Ovary (tissue), 10 donors: Measurements from ENCODE around the gene SLC30A10. TPM values are rescaled to one million over a fixed set of nuclear protein-coding genes. Genes with fewer than 3 reads are reported as not detected.

ENCODE experiments used
- DNase-seq, 5 donors: peaks; one replicate each; pipeline ENCODE4 v3.0.0-alpha.2; 2019 to 2020
- H3K27ac ChIP-seq, 2 donors: fragments of 200-600 bp; one replicate each; pipeline versions ENCODE4 v1.5.1 to v1.8.0; 2019 to 2022
- H3K27me3 ChIP-seq: fragments of 200-600 bp; one replicate; pipeline ENCODE4 v1.8.0; 2022
- H3K36me3 ChIP-seq: fragments of 200-600 bp; sonication (generic); one replicate; pipeline ENCODE4 v1.5.1; 2019
- H3K4me1 ChIP-seq: one replicate; pipeline ENCODE4 v1.8.1; 2013; ENCODE audit warnings: mild to moderate bottlenecking, moderate library complexity; ENCODE audit not compliant: insufficient read depth
- H3K4me3 ChIP-seq: fragments of 200-600 bp; sonication (generic); one replicate; pipeline ENCODE4 v1.5.1; 2017
- H3K9me3 ChIP-seq, 2 donors: fragments of 200-600 bp in 1 of 2; sonication (generic) in 1 of 2; one replicate each; pipeline versions ENCODE4 v1.5.1 to v1.8.1; 2013 to 2019; ENCODE audit warnings: mild to moderate bottlenecking in 1 of 2, moderate library complexity in 1 of 2
- CTCF ChIP-seq, 3 donors: fragments of 450-650 bp in 2 of 3; fragments of 200-600 bp in 1 of 3; IDR thresholded peaks; one replicate each; pipeline versions ENCODE4 v1.5.1 to v1.8.0; 2016 to 2022; ENCODE audit warnings: antibody characterized with exemption in 3 of 3, mild to moderate bottlenecking in 1 of 3
- EP300 ChIP-seq: sonication (generic); formaldehyde crosslinking; IDR thresholded peaks from one replicate; pipeline ENCODE4 v1.6.1; 2017; ENCODE audit warnings: antibody characterized with exemption
- POLR2A ChIP-seq: fragments of 450-650 bp; IDR thresholded peaks from one replicate; pipeline ENCODE4 v1.6.1; 2017; ENCODE audit warnings: antibody characterized with exemption, mild to moderate bottlenecking, moderate library complexity
- WGBS, 3 donors: extraction: QIAGEN DNeasy Blood & Tissue Kit in 1 of 3; methylation state at CpG; one replicate each; pipeline versions ENCODE4 v1.1.5 to v1.1.7; 2013 to 2017; 5-methylcytosine and 5-hydroxymethylcytosine counted together
- intact Hi-C, 4 donors: fragments of 100-400 bp; cut with DNase I; formaldehyde crosslinking; loops; one replicate each; pipeline versions ENCODE4 v1.11.0 to v1.15.1; 2022 to 2023
- long read RNA-seq, 3 donors: library from polyadenylated mRNA in 2 of 3; unstranded in 2 of 3; transcript quantifications; one replicate each; pipeline ENCODE4 v2.0.0 and lab custom pipeline, GENCODE V29; 2021 to 2026
- polyA plus RNA-seq, 2 donors: library from polyadenylated mRNA; stranded (reverse); fragments of 200-250 nt in 1 of 2; fragments of 350-450 nt in 1 of 2; fragmentation: Illumina TruSeq in 1 of 2; extraction: RNeasy Lipid Tissue Mini Kit (QIAGEN cat#74804) in 1 of 2; gene quantifications; one replicate each; pipeline ENCODE4 v1.2.3, GENCODE V29; 2013 to 2014
- total RNA-seq, 7 donors: library from RNA; depleted of rRNA in 2 of 7; stranded (reverse); fragments of >200 nt in 2 of 7; fragmentation: NEBNext Ultra II Directional in 3 of 7; extraction: Animal tissue kit (Norgen Biotek cat#: 25700) in 3 of 7; gene quantifications; one replicate each; pipeline versions ENCODE4 v1.1.0 to v1.2.4, GENCODE V29; 2016 to 2023
- donor health status: DM: no; HTN: no; CAD: no; lungs with moderate emphysema.
- donor health status: DM: no; HTN: no; CAD: no.
- donor health status: Bipolar disorder and iron deficiency.
- donor health status: DM: yes; HTN: yes; CAD: no.
- donor health status: DM: no; HTN: no; CAD: no.
- donor health status: DM: yes; HTN: yes; CAD: no.

The SLC30A10 gene
- 1 to 10 TPM in 3 of 7 donors, under 1 TPM in 4; 0.23 to 2.9 (median 0.48) TPM for total RNA-seq
- polyA plus RNA-seq = under 1 TPM; 0.18 to 0.75 TPM
- long read RNA-seq, donor 1, partial matches to known transcripts = 0 of 3 reads
- long read RNA-seq, donor 1, other reads (novel, unspliced or antisense) = 0 of 3 reads
- long read RNA-seq, donor 2 = 0 reads
- long read RNA-seq, donor 3, partial matches to known transcripts = 0 of 1 reads
- long read RNA-seq, donor 3, other reads (novel, unspliced or antisense) = 0 of 1 reads

GRCh38 chr1:219927956-219928790, at the start of gene SLC30A10:
TSS of gene SLC30A10 (minus strand) at chr1:219928557. CDS start at chr1:219928440, 117 bp downstream.
- TF ChIP-seq CTCF (IDR thresholded peaks at IDR 0.05) (no peak), EP300 (no peak), POLR2A (no peak)
- Histone ChIP-seq H3K27me3 (no peaks in the 10 kb centered on the region), H3K27ac (no peak within 1 kb of the TSS), H3K4me3 (peak within 1 kb of the TSS; percentile 27), H3K9me3 (no peaks in the 10 kb centered on the region), H3K36me3 (no peaks in the 10 kb centered on the region), H3K4me1 (no peaks in the 10 kb centered on the region)
- DNase-seq = peak in 3 of 5 donors; percentile 13 to 56 (median 28)
- intact Hi-C loops = no loop called here
- WGBS, 3 donors = 1 to 2% (median 2%) methylated on average over 30 to 91 of the region's 91 CpGs

- no peak overlapping the region for H3K4me3 ChIP-seq
- H3K4me1 ChIP-seq = no peaks in the 10 kb centered on the region
- WGBS, 3 donors = 73 to 79% (median 74%) methylated on average over 3 of the region's 3 CpGs
- no peak overlapping the region for H3K27ac ChIP-seq
- intact Hi-C loops = no loop called here
- TF ChIP-seq EP300 (no peak), POLR2A (no peak), CTCF (IDR thresholded peaks at IDR 0.05) (no peak)
- no peaks in the 10 kb centered on the region for H3K27me3 ChIP-seq
- H3K36me3 ChIP-seq = no peaks in the 10 kb centered on the region
- DNase-seq = no peak
- no peaks in the 10 kb centered on the region for H3K9me3 ChIP-seq
Measured at GRCh38 chr1:219973213-219973612, 44.9 kb upstream of the SLC30A10 start.

DNA sequence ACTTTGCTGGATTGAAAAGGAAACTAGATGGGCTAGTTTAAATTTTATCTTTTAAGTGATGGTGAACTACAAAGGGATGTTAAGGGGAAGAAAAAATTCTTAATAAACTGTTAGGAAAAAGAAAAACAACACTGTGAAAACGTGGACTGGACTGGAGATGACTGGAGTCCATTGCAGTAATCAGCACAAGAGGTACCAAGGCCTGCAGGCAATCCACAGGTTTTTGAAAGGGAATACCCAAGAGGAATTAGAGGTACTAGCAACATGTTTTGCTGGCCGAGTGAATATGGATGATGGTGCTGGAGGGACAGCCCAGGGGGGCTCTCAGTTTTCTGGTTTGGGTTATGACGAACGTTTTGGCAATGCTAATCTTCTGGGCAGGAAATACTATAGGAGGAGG, 39.0 kb upstream of the SLC30A10 start:
- intact Hi-C loops = no loop called here
- no peak overlapping the region for H3K4me3 ChIP-seq
- no peaks in the 10 kb centered on the region for H3K4me1 ChIP-seq
- H3K27ac ChIP-seq = no peak overlapping the region
- WGBS, 3 donors = 80 to 87% (median 81%) methylated on average over 4 of the region's 4 CpGs
- TF ChIP-seq CTCF (IDR thresholded peaks at IDR 0.05) (no peak), POLR2A (no peak), EP300 (no peak)
- no peaks in the 10 kb centered on the region for H3K36me3 ChIP-seq
- H3K27me3 ChIP-seq = no peaks in the 10 kb centered on the region
- no peaks in the 10 kb centered on the region for H3K9me3 ChIP-seq
- no peak for DNase-seq

DNA sequence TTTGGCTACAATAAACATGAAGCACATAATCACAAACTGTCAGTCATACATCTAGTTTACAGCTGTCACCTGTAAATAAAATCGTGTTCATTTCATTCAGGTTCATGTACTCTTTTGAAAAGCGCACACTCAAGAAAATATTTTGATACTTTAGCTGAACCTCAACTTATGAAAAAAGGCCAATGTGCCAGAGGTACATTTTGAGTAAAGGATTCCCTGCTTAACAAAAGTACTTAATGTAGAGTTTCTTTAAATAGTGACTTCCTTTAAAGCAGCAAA, 37.7 kb upstream of the SLC30A10 start:
- DNase-seq = no peak
- intact Hi-C loops = no loop called here
- Histone ChIP-seq H3K4me3 (no peak overlapping the region), H3K9me3 (no peaks in the 10 kb centered on the region), H3K4me1 (no peaks in the 10 kb centered on the region), H3K27me3 (no peaks in the 10 kb centered on the region), H3K36me3 (no peaks in the 10 kb centered on the region), H3K27ac (no peak overlapping the region)
- TF ChIP-seq EP300 (no peak), CTCF (IDR thresholded peaks at IDR 0.05) (no peak), POLR2A (no peak)
- 69 to 74% (median 74%) methylated on average over 2 of the region's 2 CpGs for WGBS, 3 donors
